Measurements from ENCODE around the gene LRRC8D.
A peak's percentile ranks its signal among the peaks of the same experiment; 100 is the strongest.

LRRC8D gene

DNA sequence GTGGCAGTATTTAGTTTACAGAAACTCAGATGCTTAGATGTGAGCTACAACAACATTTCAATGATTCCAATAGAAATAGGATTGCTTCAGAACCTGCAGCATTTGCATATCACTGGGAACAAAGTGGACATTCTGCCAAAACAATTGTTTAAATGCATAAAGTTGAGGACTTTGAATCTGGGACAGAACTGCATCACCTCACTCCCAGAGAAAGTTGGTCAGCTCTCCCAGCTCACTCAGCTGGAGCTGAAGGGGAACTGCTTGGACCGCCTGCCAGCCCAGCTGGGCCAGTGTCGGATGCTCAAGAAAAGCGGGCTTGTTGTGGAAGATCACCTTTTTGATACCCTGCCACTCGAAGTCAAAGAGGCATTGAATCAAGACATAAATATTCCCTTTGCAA is 114.4 kb downstream of the LRRC8D start:
- no peaks in the 10 kb centered on the region for H3K9me3 Mint-ChIP-seq
- H3K4me3 Mint-ChIP-seq = no peak overlapping the region
- H3K36me3 Mint-ChIP-seq (ENCODE audit: insufficient read depth) = peaks cover 12% of the 10 kb centered on the region
- H3K27ac Mint-ChIP-seq = peak overlapping the region in 1 of 2 donors; percentile 12
- no peaks in the 10 kb centered on the region for H3K27me3 Mint-ChIP-seq
- ATAC-seq (replicated peaks) (no peak), DNase-seq (no peak)
- peaks cover 0 to 3% of the 10 kb centered on the region in 2 donors for H3K4me1 Mint-ChIP-seq (ENCODE audit: low read depth in 2 of 2)

DNA sequence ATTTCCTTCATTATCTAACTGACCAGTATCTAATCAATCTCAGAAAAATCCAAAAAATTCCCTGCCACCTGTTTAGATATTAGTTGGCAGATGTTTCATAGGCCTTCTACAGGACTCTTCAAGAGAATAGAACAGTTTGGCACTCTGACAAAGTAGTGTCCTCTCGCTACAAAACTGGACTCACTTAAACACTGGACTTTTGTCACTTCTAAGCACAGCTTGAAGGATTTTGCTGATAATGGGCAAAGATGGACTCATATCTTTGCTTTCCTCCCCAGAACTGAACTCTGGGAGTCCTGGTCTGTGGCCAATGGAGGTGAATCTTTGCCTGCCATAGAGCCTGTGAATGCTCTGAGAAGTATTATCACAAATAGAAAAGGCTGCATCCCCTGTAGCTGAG is 115.9 kb downstream of the LRRC8D start:
- H3K4me3 Mint-ChIP-seq = no peak overlapping the region
- no peak overlapping the region for H3K27ac Mint-ChIP-seq
- no peaks in the 10 kb centered on the region for H3K9me3 Mint-ChIP-seq
- ATAC-seq (replicated peaks) = no peak
- no peak for DNase-seq
- peaks cover 12% of the 10 kb centered on the region for H3K36me3 Mint-ChIP-seq (ENCODE audit: insufficient read depth)
- H3K27me3 Mint-ChIP-seq = no peaks in the 10 kb centered on the region
- H3K4me1 Mint-ChIP-seq (ENCODE audit: low read depth in 2 of 2) = peaks cover 0 to 3% of the 10 kb centered on the region in 2 donors

DNA sequence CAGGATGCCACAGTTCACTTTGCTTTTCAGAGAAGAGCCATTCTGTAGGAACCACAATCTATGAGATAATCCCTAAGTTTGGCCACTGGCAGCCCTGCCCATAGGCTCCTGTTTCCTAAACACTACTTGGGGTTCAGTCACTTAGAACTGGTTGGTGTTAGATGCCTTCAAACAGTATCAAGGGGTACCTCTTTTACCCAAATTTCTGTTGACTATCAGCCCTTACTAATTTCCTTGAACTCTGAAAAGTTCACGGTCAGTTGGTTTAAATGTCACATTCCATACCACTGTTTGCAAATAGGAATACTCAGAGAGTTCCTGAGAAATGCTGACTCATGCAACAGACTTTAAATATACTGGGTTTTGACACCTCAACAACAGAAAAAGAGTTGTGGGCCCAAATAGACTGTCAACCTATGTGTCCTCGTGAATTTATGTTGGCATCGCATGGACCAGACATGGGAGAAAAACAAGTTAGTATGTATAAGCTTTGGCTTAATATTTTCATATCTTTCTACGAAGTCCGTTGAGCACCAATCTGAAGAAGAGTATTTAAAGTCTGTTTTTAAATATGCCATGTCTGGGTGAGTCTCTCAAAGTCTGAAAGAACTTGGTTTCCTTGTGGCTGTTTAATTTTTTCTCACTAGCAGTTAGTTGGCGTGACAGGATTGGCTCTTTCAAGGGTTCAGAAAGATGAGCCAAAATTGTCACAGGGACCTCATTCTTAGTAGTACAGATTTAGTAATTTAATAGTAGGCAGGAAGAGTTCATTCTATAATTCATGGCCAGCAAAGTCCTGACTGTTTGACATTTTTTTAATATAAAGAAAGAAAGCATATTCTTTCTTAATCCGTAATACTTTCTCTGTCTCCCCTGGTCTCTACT is 117.6 kb downstream of the LRRC8D start:
- ATAC-seq (replicated peaks) = no peak
- no peaks in the 10 kb centered on the region for H3K27me3 Mint-ChIP-seq
- H3K4me1 Mint-ChIP-seq (ENCODE audit: low read depth in 2 of 2) = peaks cover 0 to 3% of the 10 kb centered on the region in 2 donors
- H3K36me3 Mint-ChIP-seq (ENCODE audit: insufficient read depth) = peaks cover 12% of the 10 kb centered on the region
- no peak overlapping the region for H3K27ac Mint-ChIP-seq
- DNase-seq = no peak
- no peak overlapping the region for H3K4me3 Mint-ChIP-seq
- no peaks in the 10 kb centered on the region for H3K9me3 Mint-ChIP-seq

DNA sequence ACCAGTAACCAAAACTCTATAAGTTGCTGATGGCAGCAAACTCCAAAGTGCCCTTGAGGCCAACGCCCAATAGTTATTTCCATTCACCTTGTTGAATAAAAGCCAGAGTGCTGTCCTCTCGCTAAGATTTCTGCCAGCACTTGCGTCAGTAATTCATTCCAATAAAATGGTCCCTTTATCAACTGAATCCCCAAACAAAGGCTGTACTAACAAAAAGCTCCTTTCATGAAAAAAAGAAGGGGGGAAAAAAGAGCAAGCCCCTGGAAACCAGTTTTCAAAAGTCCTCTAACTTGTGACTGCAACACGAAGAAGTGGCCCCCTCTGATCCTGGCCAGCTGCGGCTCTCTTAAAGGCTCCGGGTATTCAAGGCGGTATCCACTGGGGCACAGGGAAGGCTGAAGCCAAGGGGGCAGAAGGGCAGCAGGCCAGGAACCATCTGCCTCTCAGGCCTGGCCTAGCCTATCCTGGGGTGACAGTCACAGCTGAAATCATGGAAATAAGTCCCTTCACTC is 118.3 kb downstream of the LRRC8D start:
- H3K27me3 Mint-ChIP-seq = no peaks in the 10 kb centered on the region
- peaks cover 12% of the 10 kb centered on the region for H3K36me3 Mint-ChIP-seq (ENCODE audit: insufficient read depth)
- H3K9me3 Mint-ChIP-seq = no peaks in the 10 kb centered on the region
- ATAC-seq (replicated peaks) (no peak), DNase-seq (no peak)
- no peak overlapping the region for H3K4me3 Mint-ChIP-seq
- H3K27ac Mint-ChIP-seq = no peak overlapping the region
- H3K4me1 Mint-ChIP-seq (ENCODE audit: low read depth in 2 of 2) = peaks cover 0 to 3% of the 10 kb centered on the region in 2 donors

DNA sequence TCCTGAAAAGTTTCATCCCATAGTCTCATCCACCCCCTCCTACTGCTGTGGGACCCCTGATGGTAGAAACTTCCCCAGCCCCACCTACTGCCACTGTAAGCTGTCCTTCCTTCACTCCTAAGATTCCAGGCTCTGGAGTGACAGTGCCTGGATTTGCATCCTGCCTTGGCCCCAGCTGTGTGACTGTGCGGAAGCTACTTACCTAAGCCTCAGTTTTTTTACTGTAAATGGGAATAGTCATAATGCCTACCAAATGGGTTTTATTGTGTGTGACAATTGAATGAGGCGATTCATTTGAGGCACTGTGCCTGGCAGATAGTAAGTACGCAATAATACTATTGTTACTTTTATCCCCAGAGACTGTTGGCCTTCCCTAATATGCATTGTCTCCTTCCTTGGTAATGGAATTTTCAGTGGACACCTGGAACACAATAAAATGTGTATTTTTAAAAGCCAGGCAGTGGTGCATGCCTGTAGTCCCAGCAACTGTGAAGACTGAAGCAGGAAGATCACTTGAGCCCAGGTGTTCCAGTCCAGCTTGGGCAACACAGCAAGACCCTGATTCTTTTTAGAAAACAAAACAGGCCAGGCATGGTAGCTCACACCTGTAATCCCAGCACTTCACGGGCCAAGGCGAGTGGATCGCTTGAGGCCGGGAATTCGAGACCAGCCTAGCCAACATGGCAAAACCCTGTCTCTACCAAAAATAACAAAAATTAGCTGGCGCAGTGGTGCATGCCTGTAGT is 119.0 kb downstream of the LRRC8D start:
- DNase-seq (no peak), ATAC-seq (replicated peaks) (no peak)
- no peaks in the 10 kb centered on the region for H3K9me3 Mint-ChIP-seq
- no peak overlapping the region for H3K4me3 Mint-ChIP-seq
- no peak overlapping the region for H3K27ac Mint-ChIP-seq
- H3K4me1 Mint-ChIP-seq (ENCODE audit: low read depth in 2 of 2) = peaks cover 0 to 3% of the 10 kb centered on the region in 2 donors
- H3K36me3 Mint-ChIP-seq (ENCODE audit: insufficient read depth) = peaks cover 7% of the 10 kb centered on the region
- no peaks in the 10 kb centered on the region for H3K27me3 Mint-ChIP-seq

DNA sequence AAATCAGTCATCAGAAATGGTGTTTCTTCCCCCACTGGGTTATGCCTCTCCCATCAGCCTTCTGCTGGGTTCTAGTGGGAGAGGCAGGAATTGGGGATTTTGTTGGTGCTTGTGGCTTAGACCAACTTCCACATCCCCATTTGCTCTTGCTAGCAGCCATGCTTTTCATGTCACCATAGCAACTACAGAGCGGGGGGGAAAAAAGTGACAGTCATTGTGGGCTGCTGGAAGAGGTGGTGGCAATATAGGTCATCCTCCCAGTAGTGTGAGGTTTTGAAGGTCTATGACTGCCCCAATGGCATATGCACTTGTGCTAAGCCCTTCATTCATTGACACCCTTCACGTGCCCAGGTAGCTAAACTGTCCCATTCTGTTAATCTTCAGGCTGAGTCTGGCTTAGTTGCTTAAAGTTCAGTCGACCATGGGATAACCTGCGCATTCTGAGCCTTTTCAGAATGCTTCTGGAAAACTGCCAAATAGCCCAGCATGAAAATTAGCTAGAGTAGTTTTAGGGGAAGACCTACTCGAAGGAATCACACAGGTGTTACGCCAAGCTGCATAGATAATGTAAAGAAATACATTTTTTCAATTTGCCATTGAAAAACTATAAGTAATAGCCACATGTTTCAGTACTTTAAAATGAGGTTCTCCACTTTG is 120.4 kb downstream of the LRRC8D start:
- ATAC-seq (replicated peaks) = peak; percentile 60
- Mint-ChIP-seq H3K9me3 (no peaks in the 10 kb centered on the region), H3K27ac (no peak overlapping the region), H3K4me3 (no peak overlapping the region), H3K27me3 (no peaks in the 10 kb centered on the region), H3K36me3 (ENCODE audit: insufficient read depth) (no peaks in the 10 kb centered on the region), H3K4me1 (ENCODE audit: low read depth in 2 of 2) (peaks cover 0 to 3% of the 10 kb centered on the region in 2 donors)
- no peak for DNase-seq

DNA sequence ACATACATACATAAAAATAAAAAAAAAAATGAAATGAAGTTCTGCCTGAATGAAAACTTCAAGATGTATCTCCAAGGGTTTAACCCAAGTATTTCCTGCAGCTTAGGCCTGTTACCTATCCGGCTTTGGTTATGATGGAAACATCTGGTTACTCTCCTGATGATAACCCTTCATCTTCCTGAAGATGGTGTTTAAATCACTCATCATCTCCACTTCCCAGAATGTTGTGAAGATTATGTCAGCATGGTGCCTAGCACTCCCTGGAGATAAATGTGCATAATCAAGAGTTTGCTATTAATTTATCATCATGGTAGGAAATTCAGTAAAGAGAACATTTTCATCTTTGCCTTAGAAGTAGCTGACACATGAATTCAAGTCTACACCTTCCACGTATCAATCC is 121.2 kb downstream of the LRRC8D start:
- Mint-ChIP-seq H3K4me3 (no peak overlapping the region), H3K36me3 (ENCODE audit: insufficient read depth) (no peaks in the 10 kb centered on the region), H3K27me3 (no peaks in the 10 kb centered on the region), H3K27ac (no peak overlapping the region), H3K4me1 (ENCODE audit: low read depth in 2 of 2) (peaks cover 0 to 3% of the 10 kb centered on the region in 2 donors), H3K9me3 (no peaks in the 10 kb centered on the region)
- ATAC-seq (replicated peaks) (no peak), DNase-seq (no peak)

DNA sequence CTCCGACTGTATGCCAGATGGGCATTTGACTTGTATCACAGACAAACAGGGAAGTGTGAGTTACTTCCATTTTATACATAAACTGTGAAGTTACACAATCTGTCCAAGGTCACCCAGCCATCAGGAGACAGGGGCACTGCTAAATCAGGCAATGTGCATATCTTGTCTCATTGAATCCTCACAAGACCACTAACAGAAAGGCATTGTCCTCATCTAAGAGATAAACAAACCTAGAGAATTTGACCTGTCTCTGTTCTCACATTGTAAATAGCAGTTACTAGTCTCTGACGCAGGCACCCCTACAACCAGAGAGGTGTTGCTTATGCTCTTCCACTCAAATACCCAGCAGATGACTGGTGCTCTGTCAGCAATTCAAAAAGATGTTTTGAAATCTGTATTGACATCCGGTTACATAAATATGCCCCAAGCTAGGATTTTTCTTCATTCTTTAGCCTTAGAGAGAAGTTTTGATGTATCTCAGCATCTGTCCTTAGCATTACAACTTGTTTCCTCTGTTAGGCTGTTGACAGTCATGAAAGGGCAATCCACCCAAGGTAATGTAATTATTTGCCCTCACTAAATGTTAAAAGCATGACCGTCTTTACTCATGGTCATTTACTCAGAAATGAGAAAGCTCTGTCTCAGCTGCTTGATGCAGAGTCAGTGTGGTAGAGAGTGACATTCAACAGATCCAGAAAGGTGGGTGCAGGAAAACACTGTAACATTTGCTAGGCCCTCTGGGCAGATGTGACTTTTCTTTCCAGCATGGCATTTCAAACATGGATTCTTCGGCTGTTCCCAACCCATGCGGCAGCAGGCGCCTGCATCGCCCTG is 122.2 kb downstream of the LRRC8D start:
- H3K4me1 Mint-ChIP-seq (ENCODE audit: low read depth in 2 of 2) = peaks cover 0 to 3% of the 10 kb centered on the region in 2 donors
- H3K9me3 Mint-ChIP-seq = no peaks in the 10 kb centered on the region
- no peaks in the 10 kb centered on the region for H3K27me3 Mint-ChIP-seq
- DNase-seq (no peak), ATAC-seq (replicated peaks) (no peak)
- H3K4me3 Mint-ChIP-seq = no peak overlapping the region
- no peak overlapping the region for H3K27ac Mint-ChIP-seq
- no peaks in the 10 kb centered on the region for H3K36me3 Mint-ChIP-seq (ENCODE audit: insufficient read depth)

DNA sequence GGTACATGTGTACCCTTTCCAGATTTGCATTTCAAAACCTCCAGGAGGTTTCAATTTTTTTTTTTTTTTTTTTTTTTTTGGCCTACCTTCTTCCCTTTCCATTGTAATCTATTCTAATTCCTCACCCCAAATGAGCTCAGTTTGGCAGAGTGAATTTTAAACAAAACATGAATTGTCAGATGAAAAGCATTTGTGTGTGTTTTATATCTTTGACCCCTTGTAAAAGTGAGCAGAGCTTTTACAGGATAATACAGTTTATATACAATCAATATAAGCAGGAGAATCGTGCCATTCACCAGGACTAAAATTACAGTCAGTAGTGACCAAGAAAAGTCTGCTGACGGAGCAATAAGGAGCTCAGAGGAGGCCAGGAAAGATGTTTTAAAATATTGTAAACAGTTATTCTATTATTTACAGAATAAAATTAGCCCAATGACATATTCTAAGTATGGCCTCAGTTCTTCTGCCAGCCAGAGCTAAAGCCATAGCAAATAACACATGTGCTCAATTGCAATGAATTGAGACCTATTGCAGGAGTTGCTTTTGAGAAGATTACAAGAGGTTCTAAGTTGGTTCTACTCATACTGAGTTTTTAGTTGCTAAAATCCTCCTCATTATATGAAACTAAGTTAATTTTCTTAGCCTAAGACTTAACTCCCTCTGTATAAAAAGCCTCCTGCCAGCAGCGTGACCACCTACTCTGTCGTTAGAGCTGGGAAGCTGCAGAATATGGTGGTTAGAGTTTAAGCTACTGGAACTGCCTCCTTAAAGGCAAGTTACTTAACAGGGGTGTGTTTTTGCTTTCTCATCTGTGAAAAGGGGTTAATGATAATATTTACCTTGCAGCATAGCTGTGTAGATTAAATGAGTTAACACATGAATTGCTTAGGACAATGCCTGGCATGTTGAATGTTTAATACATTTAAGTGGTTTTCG is 123.3 kb downstream of the LRRC8D start:
- Mint-ChIP-seq H3K4me3 (no peak overlapping the region), H3K27me3 (no peaks in the 10 kb centered on the region), H3K36me3 (ENCODE audit: insufficient read depth) (no peaks in the 10 kb centered on the region), H3K27ac (no peak overlapping the region), H3K9me3 (no peaks in the 10 kb centered on the region), H3K4me1 (ENCODE audit: low read depth in 2 of 2) (peaks cover 0 to 3% of the 10 kb centered on the region in 2 donors)
- DNase-seq (no peak), ATAC-seq (replicated peaks) (no peak)

DNA sequence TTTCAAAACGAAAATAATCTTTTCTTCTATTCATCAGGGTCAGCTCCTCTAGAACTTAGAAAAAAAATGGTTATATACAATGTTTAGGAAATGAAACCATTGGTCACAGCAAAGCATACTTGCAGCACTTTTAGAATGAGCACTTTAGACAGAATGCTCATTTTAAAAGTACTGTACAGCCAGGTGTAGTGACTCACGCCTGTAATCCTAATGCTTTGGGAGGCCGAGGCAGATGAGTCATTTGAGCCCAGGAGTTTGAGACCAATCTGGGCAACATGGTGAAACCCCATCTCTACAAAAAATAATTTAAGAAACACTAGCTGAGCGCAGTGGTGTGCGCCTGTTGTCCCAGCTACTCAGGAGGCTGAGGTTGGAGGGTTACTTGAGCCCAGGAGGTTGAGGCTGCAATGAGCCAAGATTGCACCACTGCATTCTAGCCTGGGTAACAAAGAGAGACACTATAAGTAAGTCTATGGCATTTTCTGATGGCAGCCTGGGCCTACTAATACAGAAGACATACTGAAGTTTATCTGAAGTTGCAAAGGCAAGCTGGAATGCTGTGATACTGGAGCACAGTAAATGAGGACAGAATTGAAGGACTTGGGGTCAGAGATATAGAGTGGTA is 125.1 kb downstream of the LRRC8D start:
- H3K4me1 Mint-ChIP-seq (ENCODE audit: low read depth in 2 of 2) = peaks cover 0 to 1% of the 10 kb centered on the region in 2 donors
- H3K4me3 Mint-ChIP-seq = no peak overlapping the region
- ATAC-seq (replicated peaks) = no peak
- H3K27me3 Mint-ChIP-seq = no peaks in the 10 kb centered on the region
- H3K36me3 Mint-ChIP-seq (ENCODE audit: insufficient read depth) = no peaks in the 10 kb centered on the region
- no peak overlapping the region for H3K27ac Mint-ChIP-seq
- no peak for DNase-seq
- no peaks in the 10 kb centered on the region for H3K9me3 Mint-ChIP-seq

DNA sequence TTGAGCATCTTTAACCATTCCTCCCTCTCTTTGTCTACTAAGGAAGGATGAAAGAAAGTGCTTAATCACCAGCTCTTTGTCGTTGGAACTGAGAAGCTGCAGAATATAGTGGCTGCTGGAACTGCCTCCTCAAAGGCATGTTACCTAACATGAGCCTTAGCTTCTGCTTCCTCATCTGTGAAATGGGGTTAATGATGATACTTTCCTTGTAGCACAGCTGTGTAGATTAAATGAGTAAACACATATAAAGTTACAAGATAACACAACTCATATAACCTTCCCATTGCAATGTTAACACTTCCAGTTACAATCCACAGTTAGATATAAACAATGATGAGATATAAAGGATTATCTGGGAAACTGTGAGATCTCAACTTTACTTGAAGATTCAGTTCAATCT is 125.7 kb downstream of the LRRC8D start:
- H3K4me1 Mint-ChIP-seq (ENCODE audit: low read depth in 2 of 2) = no peaks in the 10 kb centered on the region
- ATAC-seq (replicated peaks) (no peak), DNase-seq (no peak)
- H3K36me3 Mint-ChIP-seq (ENCODE audit: insufficient read depth) = no peaks in the 10 kb centered on the region
- H3K4me3 Mint-ChIP-seq = no peak overlapping the region
- H3K9me3 Mint-ChIP-seq = no peaks in the 10 kb centered on the region
- no peak overlapping the region for H3K27ac Mint-ChIP-seq
- H3K27me3 Mint-ChIP-seq = no peaks in the 10 kb centered on the region

Data from effector memory CD8-positive, alpha-beta T cell (primary cell).